H1 (cell line): Measurements from ENCODE around the gene PROK2. TPM values are rescaled to one million over a fixed set of nuclear protein-coding genes. Genes with fewer than 3 reads are reported as not detected.

Source experiments
- CTCF ChIA-PET: fragments of 300-600 bp; sonication (Branson Sonifier 250); formaldehyde crosslinking; loops from one replicate; lab custom pipeline; 2021; ENCODE audit not compliant: partially characterized antibody; lab: Charles Lee
- POLR2A ChIA-PET: fragments of 300-600 bp; sonication (Branson Sonifier 250); formaldehyde crosslinking; loops from one replicate; lab custom pipeline; 2021; ENCODE audit warnings: inconsistent platforms; ENCODE audit not compliant: partially characterized antibody; lab: Charles Lee
- DNase-seq, 2 experiments: peaks; one replicate each; pipeline versions ENCODE4 v3.0.0 to v3.0.0-alpha.2; 2010 to 2022; ENCODE audit warnings: low spot score in 2 of 2, low read depth in 1 of 2, mixed read lengths in 1 of 2
- FAIRE-seq: peaks from 2 replicates; lab custom pipeline; 2011; peaks lifted over from hg19 to GRCh38; lab: Jason Lieb, UNC
- H2AFZ ChIP-seq: 2 replicates; pipeline ENCODE4 v1.8.1; 2012; ENCODE audit warnings: low read length, inconsistent platforms
- H2AK5ac ChIP-seq: 2 replicates; pipeline ENCODE4 v1.6.1; 2013; ENCODE audit warnings: low read depth, low read length
- H2BK120ac ChIP-seq: replicated peaks from 2 replicates; pipeline ENCODE3; 2013; ENCODE audit warnings: low read depth, low read length, inconsistent platforms
- H2BK12ac ChIP-seq: 2 replicates; pipeline ENCODE4 v1.6.1; 2013; ENCODE audit warnings: low read depth, low read length
- H2BK15ac ChIP-seq: 2 replicates; pipeline ENCODE4 v1.6.1; 2013; ENCODE audit warnings: low read length
- H2BK20ac ChIP-seq: 2 replicates; pipeline ENCODE4 v1.6.1; 2013; ENCODE audit warnings: low read length
- H2BK5ac ChIP-seq: 2 replicates; pipeline ENCODE4 v1.6.1; 2013; ENCODE audit warnings: low read depth, low read length
- H3K14ac ChIP-seq: 2 replicates; pipeline ENCODE4 v1.6.1; 2013; ENCODE audit warnings: inconsistent platforms; ENCODE audit not compliant: insufficient read length
- H3K18ac ChIP-seq: 2 replicates; pipeline ENCODE4 v1.6.1; 2013; ENCODE audit warnings: low read length; ENCODE audit errors: extremely low read depth
- H3K23ac ChIP-seq: 2 replicates; pipeline ENCODE4 v1.6.1; 2013; ENCODE audit warnings: inconsistent platforms; ENCODE audit not compliant: insufficient read length
- H3K23me2 ChIP-seq: 2 replicates; pipeline ENCODE4 v1.6.1; 2013; ENCODE audit warnings: low read depth, low read length
- H3K27ac ChIP-seq: 2 replicates; pipeline ENCODE4 v1.6.1; 2011; ENCODE audit warnings: low read depth, low read length, inconsistent platforms
- H3K27me3 ChIP-seq, 4 experiments: replicated peaks in 1 of 4; 1 replicate in 1 of 4; 2 replicates in 3 of 4; pipeline versions ENCODE4 v1.6.1 to v1.8.1; 2011 to 2013; ENCODE audit warnings: low read length in 3 of 4, mild to moderate bottlenecking in 3 of 4, inconsistent platforms in 2 of 4, mixed read lengths in 2 of 4, moderate library complexity in 1 of 4; ENCODE audit not compliant: control insufficient read depth in 3 of 4, insufficient read depth in 3 of 4; ENCODE audit errors: extremely low read depth in 1 of 4
- H3K36me3 ChIP-seq, 4 experiments: 2 replicates each; pipeline versions ENCODE4 v1.6.1 to v1.8.1; 2011 to 2013; ENCODE audit warnings: mild to moderate bottlenecking in 4 of 4, low read length in 3 of 4, moderate library complexity in 2 of 4, control low read depth in 1 of 4, inconsistent platforms in 1 of 4; ENCODE audit not compliant: insufficient read depth in 4 of 4, control insufficient read depth in 2 of 4
- H3K4ac ChIP-seq: replicated peaks from 2 replicates; pipeline ENCODE3; 2013; ENCODE audit warnings: low read length, low read depth, mixed read lengths, inconsistent platforms; ENCODE audit not compliant: insufficient read length
- H3K4me1 ChIP-seq, 4 experiments: replicated peaks in 1 of 4; 1 replicate in 1 of 4; 2 replicates in 3 of 4; pipeline versions ENCODE4 v1.6.1 to v1.8.1; 2011 to 2013; ENCODE audit warnings: low read length in 3 of 4, inconsistent platforms in 2 of 4, mixed read lengths in 1 of 4; ENCODE audit not compliant: insufficient read depth in 4 of 4, control insufficient read depth in 3 of 4
- H3K4me2 ChIP-seq, 2 experiments: 2 replicates each; pipeline versions ENCODE4 v1.6.1 to v1.8.1; 2011 to 2013; ENCODE audit warnings: low read depth in 2 of 2, low read length in 2 of 2, control low read depth in 1 of 2, inconsistent platforms in 1 of 2, mild to moderate bottlenecking in 1 of 2; ENCODE audit not compliant: insufficient read depth in 1 of 2
- H3K4me3 ChIP-seq, 4 experiments: fragments of 200-600, 300-600 bp in 1 of 4; sonication (generic), shearing (Covaris generic), sonication (Bioruptor Twin) in 1 of 4; 2 replicates each; pipeline versions ENCODE4 v1.5.1 to v1.8.1; 2011 to 2016; ENCODE audit warnings: low read length in 4 of 4, low read depth in 3 of 4, control low read depth in 2 of 4, inconsistent platforms in 2 of 4, mild to moderate bottlenecking in 2 of 4, mixed read lengths in 1 of 4, moderate library complexity in 1 of 4; ENCODE audit not compliant: insufficient read depth in 2 of 4; ENCODE audit errors: extremely low read depth in 1 of 4
- H3K56ac ChIP-seq: replicated peaks from 2 replicates; pipeline ENCODE3; 2013; ENCODE audit warnings: low read depth, mild to moderate bottlenecking, mixed read lengths, low read length, inconsistent platforms; ENCODE audit not compliant: insufficient read length
- H3K79me1 ChIP-seq: 2 replicates; pipeline ENCODE4 v1.6.1; 2013; ENCODE audit warnings: low read depth, low read length, control low read depth
- H3K79me2 ChIP-seq, 2 experiments: 2 replicates each; pipeline versions ENCODE4 v1.6.1 to v1.8.1; 2012 to 2013; ENCODE audit warnings: low read length in 2 of 2, mild to moderate bottlenecking in 2 of 2, inconsistent platforms in 1 of 2; ENCODE audit not compliant: insufficient read depth in 2 of 2, control insufficient read depth in 1 of 2
- H3K9ac ChIP-seq, 4 experiments: replicated peaks in 1 of 4; 1 replicate in 1 of 4; 2 replicates in 3 of 4; pipeline versions ENCODE4 v1.6.1 to v1.8.1; 2011 to 2013; ENCODE audit warnings: low read depth in 3 of 4, low read length in 3 of 4, control low read depth in 2 of 4, mild to moderate bottlenecking in 2 of 4, moderate library complexity in 2 of 4, inconsistent platforms in 1 of 4; ENCODE audit errors: extremely low read depth in 1 of 4
- H3K9me3 ChIP-seq, 2 experiments: 2 replicates each; pipeline versions ENCODE4 v1.6.1 to v1.8.1; 2012 to 2013; ENCODE audit warnings: mild to moderate bottlenecking in 2 of 2, moderate library complexity in 2 of 2, control low read depth in 1 of 2, inconsistent platforms in 1 of 2, low read depth in 1 of 2, low read length in 1 of 2, mixed read lengths in 1 of 2; ENCODE audit not compliant: insufficient read depth in 2 of 2
- H4K20me1 ChIP-seq, 2 experiments: replicated peaks in 1 of 2; 2 replicates each; pipeline versions ENCODE3 to v1.8.1; 2011 to 2013; ENCODE audit warnings: inconsistent platforms in 2 of 2, low read length in 2 of 2, mild to moderate bottlenecking in 1 of 2; ENCODE audit not compliant: insufficient read depth in 2 of 2, control insufficient read depth in 1 of 2
- H4K5ac ChIP-seq: 2 replicates; pipeline ENCODE4 v1.6.1; 2013; ENCODE audit warnings: low read length, low read depth, mixed read lengths, inconsistent platforms; ENCODE audit not compliant: insufficient read length
- H4K8ac ChIP-seq: 2 replicates; pipeline ENCODE4 v1.8.0; 2013; ENCODE audit warnings: mild to moderate bottlenecking, moderate library complexity, low read length, inconsistent platforms; ENCODE audit not compliant: insufficient read depth; ENCODE audit errors: extremely low read depth
- H4K91ac ChIP-seq: replicated peaks from 2 replicates; pipeline ENCODE3; 2013; ENCODE audit warnings: low read length, mixed read lengths, inconsistent platforms; ENCODE audit not compliant: insufficient read length
- CBX5 ChIP-seq: fragments of 300-800, 300-1000 bp; sonication (generic); IDR thresholded peaks from 2 replicates; pipeline ENCODE4 v1.7.1; 2016; ENCODE audit warnings: antibody characterized with exemption, low read length, low read depth
- CBX8 ChIP-seq: fragments of 300-800, 300-1000 bp; sonication (generic); IDR thresholded peaks from 2 replicates; pipeline ENCODE4 v1.7.1; 2016; ENCODE audit warnings: low read depth, low read length, borderline replicate concordance
- CTBP2 ChIP-seq: IDR thresholded peaks from 2 replicates; pipeline ENCODE4 v1.7.0; 2011; ENCODE audit warnings: borderline replicate concordance, mild to moderate bottlenecking, moderate library complexity, mixed read lengths, low read length; ENCODE audit not compliant: insufficient read depth, insufficient read length
- E2F6 ChIP-seq: IDR thresholded peaks from 2 replicates; pipeline ENCODE4 v1.6.1; 2012; ENCODE audit warnings: inconsistent platforms
- JUN ChIP-seq: IDR thresholded peaks from 2 replicates; pipeline ENCODE4 v1.6.1; 2011; ENCODE audit warnings: low read depth, mild to moderate bottlenecking, improper control_type of control experiment, low read length
- NRF1 ChIP-seq: IDR thresholded peaks from 2 replicates; pipeline ENCODE4 v1.6.1; 2011; ENCODE audit warnings: mild to moderate bottlenecking, low read depth, low read length, improper control_type of control experiment
- RAD21 ChIP-seq, 2 experiments: IDR thresholded peaks in 1 of 2; conservative IDR thresholded peaks in 1 of 2; 2 replicates each; pipeline ENCODE4 v1.6.1; 2011; ENCODE audit warnings: low read depth in 2 of 2, low read length in 2 of 2, improper control_type of control experiment in 1 of 2, inconsistent platforms in 1 of 2, mild to moderate bottlenecking in 1 of 2, moderate library complexity in 1 of 2
- RXRA ChIP-seq: IDR thresholded peaks from 2 replicates; pipeline ENCODE4 v1.6.1; 2011; ENCODE audit warnings: low read depth, mild to moderate bottlenecking, low read length, moderate library complexity; ENCODE audit not compliant: insufficient read depth
- SAP30 ChIP-seq: fragments of 300-600 bp; sonication (generic); IDR thresholded peaks from 2 replicates; pipeline ENCODE4 v1.7.1; 2012; ENCODE audit warnings: low read length, moderate library complexity, mild to moderate bottlenecking, inconsistent platforms; ENCODE audit not compliant: insufficient read depth, insufficient replicate concordance
- TBP ChIP-seq: IDR thresholded peaks from 2 replicates; pipeline ENCODE4 v1.6.1; 2011; ENCODE audit warnings: low read depth, low read length, improper control_type of control experiment
- WGBS, 2 experiments: shearing (Covaris generic) in 1 of 2; methylation state at CpG; one replicate each; pipeline versions ENCODE4 v1.1.6 to v1.1.7; 2013 to 2015; ENCODE audit warnings: low lambda C conversion rate in 2 of 2, mixed read lengths in 2 of 2, inconsistent platforms in 1 of 2, low coverage in 1 of 2, missing lambda C conversion rate in 1 of 2; ENCODE audit not compliant: insufficient replicate concordance in 2 of 2, insufficient coverage in 1 of 2, insufficient read length in 1 of 2; ENCODE audit errors: extremely low coverage in 1 of 2, missing lambda C conversion rate in 1 of 2; 5-methylcytosine and 5-hydroxymethylcytosine counted together
- polyA plus RNA-seq, 7 experiments: library from polyadenylated mRNA; depleted of rRNA in 3 of 7; stranded (reverse) in 5 of 7; unstranded in 2 of 7; fragments of >200 nt in 5 of 7; fragments of 200-250 nt in 2 of 7; gene quantifications; 1 replicate in 5 of 7; 2 replicates in 1 of 7; 4 replicates in 1 of 7; pipeline versions ENCODE4 v1.2.1 to v1.2.3, GENCODE V29; 2011 to 2013; ENCODE audit warnings: missing spikeins in 2 of 7, mixed read lengths in 2 of 7
- total RNA-seq: library from RNA; stranded (reverse); fragmentation: NEBNext Ultra II Directional; extraction: Animal tissue kit (Norgen Biotek cat#: 25700); gene quantifications from 2 replicates; pipeline ENCODE4 v1.2.1, GENCODE V29; 2021

Gene PROK2
- total and polyA plus RNA-seq, 2 of the 8 experiments (the other 6 are each of a cell fraction or from before 2014, with no cell fraction given): 0.50 to 1.8 TPM

GRCh38 chr3:71789922-71790321 is 5.0 kb upstream of the PROK2 start:
- H3K56ac ChIP-seq: no peak overlapping the region
- no peak overlapping the region for H3K4me3 ChIP-seq
- no peak overlapping the region for H2BK5ac ChIP-seq
- no peak overlapping the region for H3K14ac ChIP-seq
- 90% methylated on average over 1 of the region's 1 CpG; no CpG with 5 or more reads in 1 of the 2 experiments for WGBS, 2 experiments
- no peak overlapping the region for H3K18ac ChIP-seq
- H2BK12ac ChIP-seq: no peak overlapping the region
- ChIA-PET CTCF (no interaction called here), POLR2A (no interaction called here)
- no peak for FAIRE-seq
- peaks cover 2% of the 10 kb centered on the region; the same call in 1 of the 2 replicates for H3K23me2 ChIP-seq
- H3K4ac ChIP-seq: no peak overlapping the region
- H4K8ac ChIP-seq: no peak overlapping the region
- H3K4me2 ChIP-seq: no peak overlapping the region
- TF ChIP-seq TBP (no peak), RAD21 (IDR thresholded peaks at IDR 0.05 in 1 of 2, conservative IDR thresholded peaks at IDR 0.05 in 1 of 2; ENCODE audit: low read depth in 2 of 2, low read length in 2 of 2) (no peak), CBX5 (no peak), CTBP2 (no peak), SAP30 (no peak), NRF1 (no peak), E2F6 (no peak), JUN (no peak), CBX8 (no peak), RXRA (no peak)
- no peak overlapping the region for H4K91ac ChIP-seq
- H4K5ac ChIP-seq: no peak overlapping the region
- no peaks in the 10 kb centered on the region for H4K20me1 ChIP-seq
- no peak overlapping the region for H3K9ac ChIP-seq
- no peak overlapping the region for H3K27ac ChIP-seq
- peaks cover 0 to 6% (median 4%) of the 10 kb centered on the region in 4 experiments; a peak in 4 of 7 replicates for H3K4me1 ChIP-seq
- H3K27me3 ChIP-seq: peaks cover 12 to 30% (median 19%) of the 10 kb centered on the region in 4 experiments
- H2AFZ ChIP-seq: no peak overlapping the region
- no peak for DNase-seq
- no peak overlapping the region for H2AK5ac ChIP-seq
- no peak overlapping the region for H2BK120ac ChIP-seq
- H2BK15ac ChIP-seq: no peak overlapping the region
- H2BK20ac ChIP-seq: no peak overlapping the region
- no peaks in the 10 kb centered on the region for H3K36me3 ChIP-seq
- no peaks in the 10 kb centered on the region for H3K79me1 ChIP-seq
- H3K9me3 ChIP-seq: no peaks in the 10 kb centered on the region
- no peaks in the 10 kb centered on the region for H3K79me2 ChIP-seq
- no peak overlapping the region for H3K23ac ChIP-seq
